ENCODE data around the gene SYT9.
"Not testable (repeated sequence)": the region's sequence is repeated elsewhere in the genome, so short reads cannot be mapped to it uniquely, and the experiment has no call there.

Gene SYT9

DNA sequence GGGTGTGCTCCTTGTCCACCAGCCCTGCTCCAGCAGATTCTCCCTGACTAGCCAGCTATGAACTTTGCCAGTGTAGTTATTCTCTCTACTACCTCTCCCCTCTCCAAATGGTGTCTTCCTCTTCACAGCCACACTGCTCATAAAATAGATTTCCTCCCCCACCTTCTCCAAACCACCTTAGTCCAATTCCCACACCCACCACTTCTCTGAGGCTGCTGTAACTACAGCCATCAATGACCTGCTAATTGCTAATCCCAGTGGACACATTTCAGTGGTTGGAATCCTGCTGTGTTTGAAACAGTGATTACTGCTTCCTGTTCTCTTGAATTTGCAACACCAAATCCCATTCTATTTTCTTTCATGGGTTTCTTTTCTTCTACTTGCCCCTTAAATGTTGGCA lies 23.4 kb downstream of the SYT9 start:
- no peak for DNase-seq (ENCODE audit: low read depth in 2 of 2)

DNA sequence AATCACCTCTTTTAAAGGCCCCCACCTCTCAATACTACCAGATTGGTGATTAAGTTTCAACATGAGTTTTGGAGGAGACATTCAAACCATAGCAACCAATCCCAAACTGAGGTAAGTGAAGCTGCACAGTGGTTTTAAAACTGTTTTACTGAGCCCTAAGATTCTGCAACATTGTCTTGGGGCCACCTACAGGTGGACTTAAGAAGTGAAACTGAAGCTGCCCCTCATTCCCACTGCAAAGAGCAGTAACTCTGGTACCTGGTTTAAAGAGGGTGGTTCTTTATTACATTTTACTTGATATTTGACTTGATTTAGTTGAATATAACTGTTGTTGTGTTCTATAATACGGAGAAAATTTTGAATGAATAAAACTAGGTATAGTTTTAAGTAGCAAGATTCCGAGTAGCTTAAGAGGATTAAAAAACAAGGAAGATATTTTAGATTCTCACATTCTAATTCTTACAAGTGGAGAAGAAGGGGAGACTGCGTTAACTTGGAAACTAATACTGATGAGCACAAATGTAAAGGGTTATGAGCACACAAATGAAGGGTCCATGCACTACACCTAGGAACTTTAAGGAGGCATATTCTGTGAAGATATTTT lies 26.7 kb downstream of the SYT9 start:
- DNase-seq (ENCODE audit: low read depth in 2 of 2): no peak

DNA sequence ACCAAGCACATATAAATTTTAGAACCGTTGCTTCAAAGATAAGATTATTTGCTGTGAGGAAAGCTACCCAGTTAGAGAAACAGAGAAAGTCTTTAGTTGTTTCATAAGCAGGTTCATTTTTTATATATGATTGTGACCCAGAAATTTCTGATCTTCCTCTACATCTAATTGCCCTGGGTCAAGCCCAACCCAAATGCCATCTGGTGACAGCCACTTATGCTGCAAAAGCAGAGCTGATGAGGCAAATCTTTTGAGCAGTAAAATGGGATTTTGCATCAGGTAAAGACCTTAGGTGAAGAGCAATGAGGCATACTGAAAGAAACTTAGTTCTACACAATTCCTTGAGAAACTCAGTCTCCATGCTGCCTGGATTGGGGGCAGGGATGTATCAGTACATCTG lies 28.0 kb downstream of the SYT9 start:
- no peak for DNase-seq (ENCODE audit: low read depth in 2 of 2)

DNA sequence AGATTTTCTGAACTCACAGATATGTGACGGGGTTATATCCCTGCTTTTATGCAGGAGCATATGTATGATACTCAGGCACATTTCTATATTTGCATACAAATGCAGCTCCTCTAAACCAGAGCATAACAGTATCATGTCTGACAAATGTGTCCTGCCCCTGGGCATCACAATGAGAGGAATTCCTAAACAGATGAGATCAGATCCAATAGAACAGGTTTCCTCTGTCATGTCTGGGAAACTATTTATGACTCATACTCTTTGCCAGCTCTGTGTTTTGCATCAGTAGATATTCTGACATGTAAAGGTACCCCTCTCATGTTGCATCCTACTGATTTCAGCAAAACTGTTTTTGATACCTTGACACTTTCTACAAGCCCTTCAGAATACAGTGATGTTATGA lies 29.4 kb downstream of the SYT9 start:
- no peak for DNase-seq (ENCODE audit: low read depth in 2 of 2)

DNA sequence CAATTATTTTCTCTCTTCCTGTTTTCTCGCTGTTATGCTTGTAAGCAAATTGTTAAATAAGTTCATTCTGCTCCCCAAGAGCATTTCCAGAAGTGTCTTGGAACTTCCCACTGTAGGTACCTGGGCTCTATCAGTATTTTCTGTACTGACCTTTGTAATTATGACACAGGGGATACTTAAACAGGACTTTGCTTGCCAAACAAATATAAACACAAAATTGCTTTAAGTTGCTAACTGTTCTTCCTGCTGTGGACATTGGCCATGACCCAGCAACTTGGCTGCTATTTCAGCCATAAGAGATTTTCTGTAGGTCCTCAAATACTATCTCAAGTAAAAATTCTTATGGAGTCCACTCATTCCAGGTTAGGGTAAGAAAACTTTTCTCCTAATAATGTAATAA lies 30.1 kb downstream of the SYT9 start:
- DNase-seq (ENCODE audit: low read depth in 2 of 2): no peak

DNA sequence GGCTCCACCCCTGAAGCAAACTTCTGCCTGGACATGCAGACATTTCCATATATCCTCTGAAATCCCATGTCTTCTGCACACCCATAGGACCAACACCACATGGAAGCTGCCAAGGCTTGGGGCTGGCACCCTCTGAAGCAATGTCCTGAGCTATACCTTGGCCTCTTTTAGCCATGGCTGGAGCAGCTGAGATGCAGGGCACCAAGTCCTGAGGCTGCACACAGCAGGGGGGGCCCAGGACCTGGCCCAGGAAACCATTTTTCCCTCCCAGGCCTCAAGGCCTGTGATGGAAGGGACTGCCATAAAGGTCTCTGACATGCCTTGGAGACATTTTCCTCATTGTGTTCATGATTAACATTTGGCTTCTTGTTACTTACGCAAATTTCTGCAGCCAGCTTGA lies 34.5 kb downstream of the SYT9 start:
- DNase-seq (ENCODE audit: low read depth in 2 of 2): no peak

DNA sequence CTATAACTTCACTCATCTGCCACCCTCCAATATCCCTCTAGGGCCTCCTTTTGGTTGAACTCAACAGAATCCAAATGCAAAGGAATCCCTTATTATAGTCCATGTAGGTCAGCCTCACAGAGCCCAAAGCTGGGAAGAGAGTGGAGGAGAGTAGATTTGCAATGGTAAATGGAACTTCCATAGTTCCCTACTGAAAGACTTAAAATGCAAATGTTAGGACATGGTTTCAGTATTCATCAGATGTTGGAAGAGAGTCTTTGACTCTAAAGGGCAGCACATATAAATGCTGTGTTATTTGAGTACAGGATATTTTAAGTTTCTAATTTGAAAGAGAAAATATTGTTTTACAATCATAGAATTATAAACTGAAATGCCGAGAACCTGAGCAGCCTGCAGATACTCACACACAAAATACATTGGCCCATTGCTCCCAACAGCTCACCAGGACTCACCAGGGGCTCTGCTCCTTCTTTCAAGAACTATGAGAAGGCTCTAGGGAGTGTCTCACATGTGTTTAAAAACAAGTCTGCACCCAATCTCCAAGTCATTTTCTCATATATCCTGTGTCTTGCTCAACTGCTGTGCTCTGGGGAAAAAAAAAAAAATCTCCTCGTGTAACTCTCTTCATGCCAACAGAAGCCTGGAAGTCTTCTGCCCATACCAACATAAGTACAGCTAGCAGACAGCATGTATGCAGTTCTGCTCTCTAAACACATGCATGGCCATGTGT lies 39.6 kb downstream of the SYT9 start:
- no peak for DNase-seq (ENCODE audit: low read depth in 2 of 2)

DNA sequence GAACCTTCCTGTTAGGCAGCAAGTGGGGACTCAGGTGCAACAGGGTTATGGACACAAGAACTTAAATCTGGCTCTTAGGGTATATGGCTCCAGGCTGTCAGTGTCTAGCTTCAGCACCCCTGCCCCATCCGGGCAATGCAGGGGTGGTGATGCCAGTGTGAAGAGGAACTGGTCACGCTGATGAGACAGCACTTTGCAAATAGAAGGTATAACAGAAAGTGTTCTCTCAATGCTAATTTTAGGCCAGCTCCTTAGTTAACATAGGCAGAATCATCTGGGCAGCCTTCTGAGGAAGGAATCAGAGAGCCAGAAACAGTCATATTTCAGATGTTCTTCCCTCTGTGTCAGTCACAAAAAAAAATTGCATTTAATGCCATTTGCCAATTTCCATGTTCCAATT lies 41.2 kb downstream of the SYT9 start:
- DNase-seq (ENCODE audit: low read depth in 2 of 2): no peak

DNA sequence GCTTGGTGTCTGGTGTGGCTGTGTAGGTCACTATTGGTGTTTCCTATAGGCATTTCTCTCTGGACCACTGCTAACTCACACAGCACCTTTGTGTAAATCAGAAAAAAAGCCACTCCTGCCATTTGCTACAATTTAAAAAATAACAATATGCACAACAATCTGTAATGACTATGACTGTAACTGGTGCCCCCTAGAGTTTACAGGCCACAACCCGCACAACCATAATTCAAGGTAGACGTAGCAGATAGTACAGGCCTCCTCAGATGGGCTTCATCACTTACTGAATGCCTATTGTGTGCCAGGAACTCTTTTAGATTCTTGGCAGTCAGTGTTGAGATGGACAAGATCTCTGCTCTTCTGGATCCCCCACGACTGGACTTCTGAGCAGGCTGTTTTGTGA lies 47.7 kb downstream of the SYT9 start:
- no peak for DNase-seq (ENCODE audit: low read depth in 2 of 2)

DNA sequence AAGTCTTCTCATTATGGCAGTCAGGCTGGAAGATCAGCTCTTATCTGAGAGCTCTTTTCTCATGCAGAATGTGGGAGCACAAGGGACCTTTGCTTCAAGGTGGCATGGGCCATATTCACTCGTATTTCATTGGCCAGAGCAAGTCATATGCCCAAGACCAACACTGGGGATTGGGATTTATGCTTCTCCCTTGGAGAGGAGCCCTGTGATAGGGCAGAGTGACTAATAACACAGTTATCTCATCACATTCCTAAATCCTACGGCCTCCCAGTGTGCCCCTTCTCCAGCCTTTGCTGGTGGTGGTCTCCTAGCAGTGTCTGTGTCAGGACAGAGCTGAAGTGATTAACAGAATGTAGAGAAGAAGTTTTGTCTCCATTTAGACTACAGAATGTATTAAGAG lies 48.6 kb downstream of the SYT9 start:
- DNase-seq (ENCODE audit: low read depth in 2 of 2): no peak

DNA sequence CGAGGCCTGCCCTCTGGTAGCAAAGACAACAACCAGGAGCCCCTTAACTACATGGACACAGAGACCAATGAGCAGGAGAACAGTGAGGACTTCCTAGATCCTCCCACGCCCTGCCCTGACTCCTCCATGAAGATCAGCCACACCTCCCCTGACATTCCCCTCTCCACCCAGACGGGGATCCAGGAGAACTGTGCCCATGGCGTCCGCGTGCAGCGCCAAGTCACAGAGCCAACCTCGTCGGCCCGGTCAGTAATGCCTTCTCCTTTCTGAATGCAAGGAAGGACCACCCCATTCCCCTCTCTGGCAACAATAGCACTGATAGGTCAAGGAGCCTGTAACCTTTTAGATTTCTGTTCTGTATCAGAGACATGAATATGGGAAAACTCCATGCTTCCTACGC lies 51.4 kb downstream of the SYT9 start:
- no peak for DNase-seq (ENCODE audit: low read depth in 2 of 2)

DNA sequence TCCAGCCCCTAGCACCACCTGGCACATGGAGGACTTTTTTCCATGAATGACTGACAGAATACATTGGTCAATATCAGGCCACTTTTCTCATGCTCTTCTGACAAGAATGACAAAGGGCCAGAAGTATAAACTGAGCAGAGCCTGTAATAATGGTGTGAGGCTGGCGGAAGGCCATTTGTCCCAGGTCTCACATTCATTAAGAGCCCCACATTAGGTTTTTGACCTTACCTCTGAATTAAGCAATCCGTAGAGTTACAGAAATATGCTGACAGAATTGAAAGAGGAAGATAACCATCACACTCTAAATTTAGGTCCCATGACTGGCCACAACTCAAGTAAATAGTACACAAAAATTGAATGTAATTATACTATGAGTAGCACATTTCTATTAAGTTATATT lies 55.2 kb downstream of the SYT9 start:
- no peak for DNase-seq (ENCODE audit: low read depth in 2 of 2)

DNA sequence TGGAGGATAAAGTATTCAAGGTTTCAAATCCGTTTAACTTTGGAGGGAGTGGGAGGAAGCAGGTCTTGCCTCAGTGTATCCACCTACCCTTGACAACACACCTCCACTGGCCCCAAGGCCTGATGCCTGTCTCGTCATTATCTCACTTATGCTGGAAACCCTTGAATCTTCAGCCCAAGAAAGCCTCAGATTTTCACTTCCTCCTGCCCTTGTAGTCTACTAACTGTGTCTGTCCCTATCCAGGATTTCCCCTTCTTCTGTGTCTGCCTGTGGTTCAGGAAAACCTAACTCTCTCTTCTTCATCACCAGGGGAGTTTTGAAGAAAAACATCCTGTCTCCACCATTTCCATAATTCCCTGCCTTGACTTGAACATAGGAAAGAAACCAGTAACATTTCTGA lies 56.1 kb downstream of the SYT9 start:
- DNase-seq (ENCODE audit: low read depth in 2 of 2): no peak

DNA sequence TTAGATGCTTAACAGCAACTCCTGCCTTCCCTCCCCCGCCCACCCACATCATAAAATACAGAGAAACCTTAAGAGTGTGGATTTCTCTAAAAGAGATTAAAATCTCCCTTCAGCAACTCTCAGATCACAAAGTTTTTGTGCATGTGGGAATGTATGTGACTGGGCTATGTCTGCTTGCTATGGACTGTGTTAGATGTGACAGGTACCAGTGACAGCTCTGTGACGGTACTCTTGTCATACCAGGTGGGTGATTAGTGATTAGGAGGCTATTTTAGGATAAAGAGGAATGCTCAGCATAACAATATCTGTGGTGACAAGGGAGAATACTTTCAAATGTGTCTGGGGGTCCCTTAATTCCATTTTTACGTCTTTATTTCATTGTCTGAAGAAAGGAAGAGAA lies 60.2 kb downstream of the SYT9 start:
- DNase-seq (ENCODE audit: low read depth in 2 of 2): no peak

DNA sequence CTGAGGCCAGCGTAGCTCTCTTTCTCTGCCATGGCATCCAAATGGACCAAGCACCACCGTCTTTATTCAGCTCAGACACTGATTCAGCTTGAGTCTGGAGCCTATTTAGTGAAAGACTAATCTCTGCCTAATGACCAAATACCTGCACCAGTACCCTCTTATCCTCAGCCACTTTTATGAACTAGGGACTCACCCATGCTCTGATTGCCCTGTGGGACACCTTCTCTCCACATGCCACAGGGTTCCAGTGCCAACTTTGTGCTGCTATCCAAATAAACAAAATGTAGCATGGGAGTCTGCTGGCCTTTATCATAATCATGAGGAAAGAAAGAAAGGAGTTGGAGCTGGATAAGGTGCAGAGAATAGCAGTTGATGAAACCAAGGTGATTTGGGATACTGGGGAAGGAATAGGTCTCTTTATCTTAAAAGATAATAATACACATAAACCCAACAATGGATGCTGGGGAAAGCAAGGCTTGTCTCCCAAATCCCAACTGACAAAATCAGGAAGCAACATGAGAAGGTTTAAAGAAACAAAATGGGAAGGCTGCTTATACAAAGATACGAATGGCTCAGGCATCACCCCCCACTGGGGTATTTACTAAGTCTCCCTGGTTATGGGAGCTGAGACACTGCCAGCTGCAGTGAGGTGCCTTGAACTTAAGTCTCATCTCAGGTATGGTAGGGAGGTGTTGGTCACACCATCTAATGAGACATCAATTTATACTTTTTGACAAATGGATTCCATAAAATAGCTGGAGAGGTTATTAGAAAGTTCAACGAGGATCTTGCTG lies 63.3 kb downstream of the SYT9 start:
- no peak for DNase-seq (ENCODE audit: low read depth in 2 of 2)

DNA sequence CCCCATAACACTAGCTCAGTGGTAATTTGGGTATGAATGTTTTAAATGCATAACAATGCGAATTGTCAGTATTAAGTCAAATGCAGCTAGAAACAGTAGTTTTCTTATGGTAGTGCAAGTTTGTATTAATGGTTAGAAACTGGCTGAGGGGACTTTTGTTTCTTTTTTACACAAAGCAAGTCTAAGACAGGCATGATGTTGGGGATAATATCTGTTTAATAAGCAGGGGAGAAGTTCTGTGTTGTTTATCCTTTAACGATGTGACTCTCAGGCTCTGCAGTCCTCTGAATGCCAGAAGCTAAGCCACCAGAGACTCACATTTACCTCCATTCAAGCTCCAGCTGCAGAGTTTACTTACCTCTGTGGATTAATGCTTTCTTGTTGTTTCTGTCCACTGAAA lies 67.8 kb downstream of the SYT9 start:
- no peak for DNase-seq (ENCODE audit: low read depth in 2 of 2)

DNA sequence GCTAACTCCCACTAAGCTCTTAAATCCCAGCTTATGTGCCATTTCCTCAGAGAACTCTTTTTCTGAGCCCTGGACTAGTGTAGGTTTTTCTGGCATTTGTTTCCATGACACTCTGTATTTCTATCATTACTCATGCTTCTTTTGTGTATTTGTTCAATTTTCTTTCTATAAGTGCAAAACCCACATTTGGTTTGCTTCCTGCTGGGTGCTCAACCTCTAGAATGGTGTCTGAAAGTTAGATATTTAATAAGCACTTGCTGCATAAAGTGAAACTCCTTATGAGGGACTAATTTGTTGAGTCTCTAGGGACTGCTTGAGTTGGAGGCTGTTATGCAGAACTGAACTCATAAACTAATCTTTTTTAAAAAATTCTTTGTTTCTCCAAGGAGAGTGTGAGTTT lies 68.6 kb downstream of the SYT9 start:
- DNase-seq (ENCODE audit: low read depth in 2 of 2): no peak

DNA sequence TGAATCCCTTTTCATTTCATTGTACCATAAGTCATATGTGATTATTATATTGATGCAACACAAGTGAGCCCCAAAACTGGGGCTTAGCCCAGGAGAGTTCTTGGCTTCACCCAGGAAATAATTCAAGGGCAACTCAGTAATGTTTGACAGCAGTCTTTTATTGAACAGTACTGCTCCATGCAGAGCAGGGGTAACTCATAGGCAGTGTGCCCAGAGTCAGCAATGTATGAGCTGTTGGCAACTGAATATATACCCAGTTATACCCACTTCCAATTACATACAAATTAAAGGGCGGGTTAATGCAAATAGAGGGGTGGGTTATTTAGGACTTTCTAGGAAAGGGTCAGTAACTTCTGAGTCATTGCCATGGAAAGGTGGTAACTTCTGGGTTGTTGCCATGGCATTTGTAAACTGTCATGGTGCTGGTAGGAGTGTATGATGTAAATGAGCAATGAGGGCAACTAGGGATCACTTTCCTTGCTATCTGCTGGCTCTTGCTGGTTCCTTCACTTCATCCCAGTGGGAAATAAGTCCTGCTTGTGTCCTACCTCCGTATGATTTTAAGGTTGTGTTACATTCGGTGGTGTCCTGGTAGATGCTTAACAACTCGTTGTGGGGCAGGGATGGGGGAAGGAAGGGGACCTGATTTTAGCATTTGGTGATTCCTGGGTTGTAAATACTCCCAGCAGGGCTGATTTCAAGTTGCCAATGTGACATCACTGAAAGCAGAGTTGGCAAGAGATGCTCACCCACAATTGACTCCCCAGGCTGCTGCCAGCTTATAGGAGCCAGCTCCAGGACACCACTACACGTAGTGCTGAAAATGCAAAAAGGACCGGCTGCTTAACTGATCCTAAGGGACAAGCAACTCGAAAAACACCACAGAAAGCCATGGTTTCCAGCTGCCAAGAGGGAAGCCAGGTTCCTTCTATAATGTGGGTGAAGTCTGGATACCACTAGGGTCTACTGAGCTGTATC lies 70.1 kb downstream of the SYT9 start:
- no peak for DNase-seq (ENCODE audit: low read depth in 2 of 2)

DNA sequence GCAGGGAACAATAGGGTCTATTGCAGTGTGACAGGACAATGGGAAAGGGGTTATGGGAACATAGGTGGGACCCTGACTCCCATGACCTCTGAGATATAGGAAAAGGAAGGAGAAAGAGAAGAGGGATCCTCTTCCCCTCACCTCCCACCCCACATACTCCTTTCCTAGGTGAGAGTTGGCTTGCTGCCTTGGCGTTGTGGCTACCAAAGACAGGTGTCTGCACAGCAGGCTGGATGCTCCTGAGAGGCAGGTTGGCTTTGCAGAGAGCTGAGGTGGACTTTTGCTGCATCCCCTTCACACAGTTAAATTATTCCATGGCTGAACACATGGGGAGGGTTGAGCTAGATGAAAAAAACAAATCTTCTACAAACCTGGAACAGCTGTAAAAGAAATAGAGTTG lies 80.7 kb downstream of the SYT9 start:
- no peak for DNase-seq (ENCODE audit: low read depth in 2 of 2)

DNA sequence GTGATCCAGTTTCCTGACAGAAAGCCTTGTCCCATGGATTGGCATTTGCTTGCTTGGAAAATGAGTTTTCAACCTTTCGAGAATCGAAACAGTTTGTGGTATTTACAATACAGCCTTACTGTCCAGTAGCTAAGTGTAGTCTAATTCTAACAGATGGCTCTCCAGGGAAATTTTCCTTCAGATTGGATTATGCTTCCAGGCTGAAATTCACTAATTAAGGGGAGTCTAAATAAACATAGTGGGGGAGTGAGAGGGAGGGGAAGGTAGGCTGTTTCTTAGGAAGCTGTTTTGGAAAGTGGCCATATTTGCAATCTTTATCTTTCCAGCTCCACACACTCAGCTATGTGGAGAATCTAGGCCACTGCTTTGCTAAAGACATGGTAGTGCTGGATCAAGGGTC lies 81.3 kb downstream of the SYT9 start:
- no peak for DNase-seq (ENCODE audit: low read depth in 2 of 2)

DNA sequence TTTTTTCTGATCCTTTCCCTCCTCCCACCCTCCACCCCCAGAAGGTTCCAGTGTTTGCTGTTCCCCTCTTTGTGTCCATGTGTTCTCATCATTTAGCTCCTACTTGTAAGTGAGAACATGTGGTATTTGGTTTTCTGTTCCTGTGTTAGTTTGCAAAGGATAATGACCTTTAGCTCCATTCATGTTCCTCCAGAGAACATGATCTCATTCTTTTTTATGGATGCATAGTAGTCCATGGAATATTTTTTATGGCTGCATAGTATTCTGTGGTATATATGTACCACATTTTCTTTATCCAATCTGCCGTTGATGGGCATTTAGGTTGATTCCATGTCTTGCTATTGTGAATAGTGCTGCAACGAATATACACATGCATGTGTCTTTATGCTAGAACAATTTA lies 83.7 kb downstream of the SYT9 start:
- not testable (repeated sequence) for DNase-seq (ENCODE audit: low read depth in 2 of 2)

DNA sequence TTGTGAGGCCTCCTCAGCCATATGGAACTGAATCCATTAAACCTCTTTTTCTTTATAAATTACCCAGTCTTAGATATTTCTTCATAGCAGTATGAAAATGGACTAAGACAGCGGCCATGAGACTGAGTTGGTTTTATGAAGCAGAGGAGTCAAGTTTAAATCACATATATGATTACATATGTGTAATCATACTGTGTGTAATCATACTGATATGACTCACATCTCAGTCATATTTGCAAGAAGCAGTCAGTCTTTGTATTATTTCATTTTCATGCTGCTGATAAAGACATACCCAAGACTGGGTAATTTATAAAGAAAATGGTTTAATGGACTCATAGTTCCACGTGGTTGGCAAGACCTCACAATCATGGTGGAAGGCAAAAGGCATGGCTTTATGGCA lies 89.8 kb downstream of the SYT9 start:
- DNase-seq (ENCODE audit: low read depth in 2 of 2): no peak

All from stimulated activated CD8-positive, alpha-beta memory T cell treated with anti-CD3 and anti-CD28 coated beads, Interleukin-15, amount 100 ng/mL, for 4 hours (primary cell).